Fibroblast of the aortic adventitia (primary cell): ENCODE results near the gene CCDC9B. TPM values are rescaled to one million over a fixed set of nuclear protein-coding genes. Genes with fewer than 3 reads are reported as not detected.

Experiments
- DNase-seq: peaks from one replicate; pipeline ENCODE4 v3.0.0-alpha.2; 2010; ENCODE audit warnings: low read depth
- H3K4me3 ChIP-seq: 2 replicates; pipeline ENCODE4 v1.5.1; 2011; ENCODE audit warnings: low read depth, mild to moderate bottlenecking, control low read depth, low read length, moderate library complexity
- total RNA-seq: library from RNA; depleted of rRNA; stranded (reverse); fragments of >200 nt; gene quantifications from 2 replicates; pipeline ENCODE4 v1.2.3, GENCODE V29; 2012; ENCODE audit warnings: low replicate concordance
- TF ChIP-seq, protein P1 (sequence below): IDR thresholded peaks from 2 replicates; pipeline ENCODE4 v1.5.1; 2011; ENCODE audit warnings: mild to moderate bottlenecking, low read length, control low read depth, inconsistent platforms; ENCODE audit not compliant: insufficient read depth

CCDC9B gene
- total RNA-seq, 1 donor, result 16.2 TPM

DNA sequence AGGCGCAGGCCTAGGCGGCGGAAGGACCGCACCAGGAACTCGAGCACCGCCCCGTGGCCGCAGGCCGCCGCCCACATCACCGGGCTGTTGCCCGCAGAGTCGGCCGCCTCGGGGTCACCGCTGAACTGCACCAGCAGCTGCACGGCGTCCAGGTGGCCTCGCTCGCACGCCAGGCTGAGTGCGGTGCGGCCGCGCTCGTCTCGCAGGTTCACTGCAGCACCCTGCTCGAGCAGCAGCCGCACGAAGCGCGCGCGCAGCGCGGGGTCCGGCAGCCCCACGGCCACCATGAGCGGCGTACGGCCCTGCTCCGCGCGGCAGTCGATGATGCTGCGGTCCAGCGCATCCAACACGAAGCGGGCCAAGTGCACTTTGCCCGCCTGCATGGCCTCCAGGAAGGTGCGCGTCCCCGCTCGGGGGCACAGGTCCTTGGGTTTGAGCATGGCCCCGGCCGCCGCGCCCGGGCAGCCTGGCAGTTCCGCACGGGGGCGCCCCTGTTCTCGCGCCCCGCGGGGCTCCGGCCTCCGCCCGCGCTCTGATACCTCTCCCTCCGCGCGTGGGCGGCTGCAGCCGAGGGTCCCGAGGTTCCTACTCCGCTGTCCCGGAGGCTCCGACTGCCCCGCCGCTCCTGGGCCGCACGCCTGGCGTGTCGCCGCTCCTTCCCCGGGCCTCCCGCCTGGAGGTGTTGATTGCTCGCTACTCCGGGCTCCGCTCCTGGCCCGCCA, 58.4 kb downstream of the CCDC9B start:
- DNase-seq, result no peak
- TF ChIP-seq, protein P1, sequence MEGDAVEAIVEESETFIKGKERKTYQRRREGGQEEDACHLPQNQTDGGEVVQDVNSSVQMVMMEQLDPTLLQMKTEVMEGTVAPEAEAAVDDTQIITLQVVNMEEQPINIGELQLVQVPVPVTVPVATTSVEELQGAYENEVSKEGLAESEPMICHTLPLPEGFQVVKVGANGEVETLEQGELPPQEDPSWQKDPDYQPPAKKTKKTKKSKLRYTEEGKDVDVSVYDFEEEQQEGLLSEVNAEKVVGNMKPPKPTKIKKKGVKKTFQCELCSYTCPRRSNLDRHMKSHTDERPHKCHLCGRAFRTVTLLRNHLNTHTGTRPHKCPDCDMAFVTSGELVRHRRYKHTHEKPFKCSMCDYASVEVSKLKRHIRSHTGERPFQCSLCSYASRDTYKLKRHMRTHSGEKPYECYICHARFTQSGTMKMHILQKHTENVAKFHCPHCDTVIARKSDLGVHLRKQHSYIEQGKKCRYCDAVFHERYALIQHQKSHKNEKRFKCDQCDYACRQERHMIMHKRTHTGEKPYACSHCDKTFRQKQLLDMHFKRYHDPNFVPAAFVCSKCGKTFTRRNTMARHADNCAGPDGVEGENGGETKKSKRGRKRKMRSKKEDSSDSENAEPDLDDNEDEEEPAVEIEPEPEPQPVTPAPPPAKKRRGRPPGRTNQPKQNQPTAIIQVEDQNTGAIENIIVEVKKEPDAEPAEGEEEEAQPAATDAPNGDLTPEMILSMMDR, result no peak
- peak overlapping the region; percentile 37 for H3K4me3 ChIP-seq

DNA sequence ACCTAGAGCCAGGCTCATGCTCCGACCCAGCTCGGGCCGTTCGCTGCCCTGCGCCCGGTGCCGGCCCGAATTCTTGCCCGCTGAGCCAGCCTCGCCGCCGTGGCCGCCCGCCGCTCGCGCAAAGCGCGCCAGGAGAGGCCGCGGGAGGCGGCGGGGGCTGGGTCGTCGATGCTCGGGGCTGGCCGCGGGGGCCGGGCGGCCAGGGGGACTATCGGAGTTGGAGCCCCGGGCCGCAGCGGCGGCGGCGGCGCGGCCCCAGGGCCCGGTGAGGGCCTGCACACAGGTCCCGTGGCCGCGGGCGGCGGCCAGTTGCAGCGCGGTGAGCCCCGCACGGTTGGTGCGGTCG, 59.0 kb downstream of the CCDC9B start:
- DNase-seq, result no peak
- TF ChIP-seq, protein P1, result no peak
- no peak overlapping the region for H3K4me3 ChIP-seq

Other genes with a start within 250 kb of the CCDC9B start
- gene BMF, start 232.1 kb downstream of the CCDC9B start, total RNA-seq, result 2.3 and 10.6 TPM in 2 replicates
- gene BUB1B, start 179.9 kb downstream of the CCDC9B start, total RNA-seq, result 1.3 and 35.2 TPM in 2 replicates
- 0.09 TPM in 1 of 2 replicates, not detected in the other for gene PAK6, start 101.9 kb downstream of the CCDC9B start, total RNA-seq
- gene ANKRD63, start 57.9 kb downstream of the CCDC9B start, total RNA-seq, result not detected in 2 replicates
- 0.27 TPM in 1 of 2 replicates, not detected in the other for gene PLCB2, start 33.0 kb downstream of the CCDC9B start, total RNA-seq
- gene INAFM2, start 17.2 kb downstream of the CCDC9B start, total RNA-seq, result 8.1 and 8.9 TPM in 2 replicates
- gene PHGR1, start 10.1 kb upstream of the CCDC9B start, total RNA-seq, result not detected in 2 replicates
- 0.08 and 0.36 TPM in 2 replicates for gene DISP2, start 17.3 kb upstream of the CCDC9B start, total RNA-seq
- 24.5 and 44.1 TPM in 2 replicates for gene KNSTRN, start 41.8 kb upstream of the CCDC9B start, total RNA-seq
- gene IVD, start 64.9 kb upstream of the CCDC9B start, total RNA-seq, result 21.9 and 33.6 TPM in 2 replicates
- gene BAHD1, start 100.0 kb upstream of the CCDC9B start, total RNA-seq, result 9.0 and 14.4 TPM in 2 replicates
- gene CHST14, start 130.0 kb upstream of the CCDC9B start, total RNA-seq, result 8.8 and 14.9 TPM in 2 replicates
- gene CCDC32, start 224.1 kb upstream of the CCDC9B start, total RNA-seq, result 21.3 and 24.0 TPM in 2 replicates
- gene RPUSD2, start 228.4 kb upstream of the CCDC9B start, total RNA-seq, result 6.2 and 7.6 TPM in 2 replicates